Activated T-cell treated with anti-CD3 and anti-CD28 coated beads for 1 hour (primary cell): ENCODE data around the gene SEMA3A.
"Not testable (repeated sequence)": the region's sequence is repeated elsewhere in the genome, so short reads cannot be mapped to it uniquely, and the experiment has no call there.

Source experiments
- DNase-seq: peaks from one replicate; pipeline ENCODE4 v3.0.0-alpha.2; 2020; ENCODE audit warnings: low read depth

The SEMA3A gene

DNA sequence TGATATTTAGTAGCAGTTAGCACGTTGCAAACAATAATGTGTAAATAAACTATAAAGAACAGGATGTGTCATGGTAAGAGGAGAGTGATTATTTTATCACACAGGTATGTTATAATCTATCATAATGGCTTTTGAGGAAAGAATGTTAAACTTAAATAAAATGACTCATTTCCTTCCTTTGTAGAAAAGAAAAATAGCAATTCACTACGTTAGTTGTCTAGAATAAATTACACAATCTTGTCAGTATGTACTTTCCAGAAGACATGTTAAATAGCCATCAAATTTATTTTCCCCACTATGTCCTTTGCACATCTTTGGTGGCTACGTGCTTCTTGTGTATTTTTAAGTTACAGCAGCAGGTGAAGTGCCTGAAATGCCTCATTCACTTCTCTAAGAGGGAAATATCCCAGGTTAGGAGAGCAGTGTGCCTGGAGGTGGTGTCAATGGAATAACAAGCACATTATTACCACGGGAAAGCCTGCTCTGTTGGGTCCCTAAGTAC, 133.8 kb downstream of the SEMA3A start:
- no peak for DNase-seq

DNA sequence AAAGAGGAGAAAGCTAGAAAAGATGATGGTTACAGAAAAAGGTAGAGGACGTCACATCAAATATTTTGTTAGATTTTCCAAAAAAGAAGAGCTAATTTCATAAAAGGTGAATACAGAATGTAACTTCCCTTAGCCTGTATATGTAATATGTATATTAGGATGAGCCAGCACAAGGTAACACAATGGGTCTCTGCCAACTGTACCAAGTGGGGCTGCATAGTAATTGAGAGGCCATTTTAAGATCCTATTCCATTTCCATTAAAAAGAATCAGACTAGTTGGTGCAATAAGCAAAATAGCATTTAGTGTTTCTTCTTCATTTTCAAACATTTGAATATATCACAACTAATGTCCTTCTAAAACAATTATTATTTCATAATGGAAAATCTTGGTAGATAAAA, 134.6 kb downstream of the SEMA3A start:
- DNase-seq: no peak

DNA sequence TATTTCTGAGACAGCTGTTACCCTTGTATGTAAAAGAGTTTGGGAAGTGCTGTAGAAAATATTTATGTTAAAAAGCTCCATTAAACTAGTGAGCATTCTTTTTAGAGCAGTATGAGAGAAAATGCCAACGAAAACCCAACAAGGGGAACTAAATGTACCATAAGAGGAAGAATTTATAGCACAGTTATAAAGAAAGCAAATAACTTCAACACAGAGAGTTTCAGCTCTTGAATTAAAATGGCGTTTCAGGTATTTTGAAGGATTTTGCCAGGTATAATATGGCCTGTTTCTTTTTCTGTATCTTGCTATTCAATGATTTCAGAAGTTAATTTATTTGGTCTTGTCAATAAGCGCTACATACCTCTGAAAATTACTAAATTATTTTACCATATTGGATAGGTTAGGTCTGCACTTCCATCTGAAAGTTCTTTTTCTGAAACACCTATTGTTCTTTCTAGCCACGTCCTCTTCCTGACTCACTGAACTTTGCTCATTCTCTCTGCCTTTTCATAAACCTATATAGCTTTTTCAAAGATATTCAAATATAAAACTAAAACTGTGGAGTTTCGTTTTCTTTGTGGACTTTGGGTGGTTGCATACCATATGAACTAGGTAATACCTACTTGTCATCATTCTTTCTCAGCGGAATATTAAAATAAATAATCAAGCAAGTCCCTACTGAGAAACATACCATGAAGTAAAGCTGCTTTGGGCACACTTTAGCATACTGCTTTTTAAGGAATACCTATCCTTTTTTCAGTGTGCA, 136.1 kb downstream of the SEMA3A start:
- no peak for DNase-seq

DNA sequence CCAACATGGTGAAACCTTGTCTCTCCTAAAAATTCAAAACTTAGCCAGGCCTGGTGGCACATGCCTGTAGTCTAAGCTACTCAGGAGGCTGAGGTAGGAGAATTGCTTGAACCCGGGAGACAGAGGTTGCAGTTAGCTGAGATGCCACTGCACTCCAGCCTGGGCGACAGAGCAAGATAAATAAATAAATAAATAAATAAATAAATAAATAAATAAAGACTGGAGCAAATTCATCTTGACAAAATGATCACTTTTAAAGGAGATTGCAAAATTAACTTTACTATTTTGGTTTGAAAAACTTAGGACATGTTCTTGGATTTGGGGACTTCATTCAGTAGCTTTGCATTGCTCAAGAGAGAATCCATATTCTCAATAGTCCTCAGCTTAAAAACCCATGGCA, 137.0 kb downstream of the SEMA3A start:
- DNase-seq: no peak

DNA sequence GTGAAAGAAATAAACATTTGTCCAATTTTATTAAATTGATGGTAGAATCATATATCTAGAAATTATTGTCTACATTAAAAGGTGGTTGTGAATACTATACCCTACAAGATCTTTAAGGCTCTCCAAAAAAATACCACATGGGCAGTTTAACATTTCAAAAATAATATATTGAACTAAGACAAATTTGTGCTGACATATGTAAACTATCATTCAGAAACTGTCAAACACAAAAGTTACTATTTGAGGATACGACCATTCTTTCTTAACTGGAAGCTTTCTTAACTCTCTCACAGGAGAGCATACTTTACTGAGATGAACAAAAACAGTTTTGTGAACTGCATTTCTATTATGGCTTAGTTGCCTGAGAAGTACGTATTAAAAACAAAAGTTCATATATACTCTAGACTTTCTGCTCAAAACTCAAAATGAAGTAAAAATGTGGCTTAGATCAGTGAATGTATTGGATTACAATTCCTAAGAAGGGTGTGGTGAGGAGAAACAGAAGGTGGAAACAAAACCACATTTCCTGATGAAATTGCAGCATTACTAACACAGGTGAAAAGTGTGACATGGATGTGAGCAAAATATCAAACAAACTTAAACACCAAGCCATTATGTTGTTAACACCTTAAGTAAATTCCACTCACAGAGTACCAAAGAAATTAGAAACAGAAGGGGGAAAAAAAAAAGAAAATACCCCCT, 138.5 kb downstream of the SEMA3A start:
- DNase-seq: no peak

DNA sequence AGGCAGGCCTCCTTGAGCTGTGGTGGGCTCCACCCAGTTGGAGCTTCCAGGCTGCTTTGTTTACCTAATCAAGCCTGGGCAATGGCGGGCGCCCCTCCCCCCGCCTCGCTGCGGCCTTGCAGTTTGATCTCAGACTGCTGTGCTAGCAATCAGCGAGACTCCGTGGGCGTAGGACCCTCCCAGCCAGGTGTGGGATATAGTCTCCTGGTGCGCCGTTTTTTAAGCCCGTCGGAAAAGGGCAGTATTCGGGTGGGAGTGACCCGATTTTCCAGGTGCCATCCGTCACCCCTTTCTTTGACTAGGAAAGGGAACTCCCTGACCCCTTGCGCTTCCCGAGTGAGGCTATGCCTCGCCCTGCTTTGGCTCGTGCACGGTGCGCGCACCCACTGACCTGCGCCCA, 139.4 kb downstream of the SEMA3A start:
- DNase-seq: not testable (repeated sequence)

DNA sequence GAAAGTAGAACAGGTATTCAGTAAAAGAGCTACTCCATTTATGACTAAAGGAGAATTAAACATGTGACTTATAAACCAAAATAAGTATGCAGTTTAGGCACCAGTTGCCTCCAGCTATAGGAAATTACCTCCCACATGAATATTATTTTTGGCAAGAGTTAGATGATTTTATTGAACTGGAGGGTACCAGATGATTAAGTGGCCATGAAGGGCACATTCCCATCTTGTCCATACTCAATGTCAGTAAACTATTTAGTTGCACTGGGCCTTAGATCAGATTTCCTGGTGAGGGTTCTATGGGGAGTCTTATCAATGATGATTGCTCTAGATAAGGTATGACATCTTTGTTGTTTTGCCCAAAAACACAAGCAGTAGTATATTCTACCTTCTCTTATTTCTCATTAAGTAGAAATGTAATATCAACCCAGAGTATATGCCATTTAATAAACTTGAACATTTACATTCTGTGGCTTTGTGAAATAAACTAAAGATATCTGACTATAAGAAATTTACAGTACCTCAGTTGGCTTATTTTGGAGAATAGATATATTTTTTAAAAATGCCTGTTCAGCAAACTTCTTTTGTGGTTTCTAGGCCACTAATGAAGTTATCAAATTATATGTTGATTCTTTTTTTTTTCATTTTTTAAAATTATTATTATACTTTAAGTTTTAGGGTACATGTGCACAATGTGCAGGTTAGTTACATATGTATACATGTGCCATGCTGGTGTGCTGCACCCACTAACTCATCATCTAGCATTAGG, 145.3 kb downstream of the SEMA3A start:
- no peak for DNase-seq

DNA sequence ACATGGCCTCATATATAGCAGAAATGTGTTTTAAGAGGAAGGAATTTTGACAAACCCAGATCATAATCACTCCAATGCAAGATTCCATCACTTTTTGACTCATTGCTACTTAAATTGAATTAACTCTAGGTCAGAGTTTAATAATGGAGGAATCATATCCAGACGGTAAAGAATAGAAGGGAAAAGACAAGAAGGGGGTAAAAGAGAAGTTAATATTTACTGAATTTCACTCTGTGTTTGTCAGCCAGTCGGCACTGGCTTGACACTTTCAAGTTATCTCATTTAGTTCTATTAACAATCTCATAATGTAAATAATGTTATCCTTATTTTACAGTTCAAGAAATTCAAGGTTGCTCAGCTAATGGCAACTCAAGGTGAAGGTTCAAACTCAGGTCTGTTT, 147.5 kb downstream of the SEMA3A start:
- no peak for DNase-seq

DNA sequence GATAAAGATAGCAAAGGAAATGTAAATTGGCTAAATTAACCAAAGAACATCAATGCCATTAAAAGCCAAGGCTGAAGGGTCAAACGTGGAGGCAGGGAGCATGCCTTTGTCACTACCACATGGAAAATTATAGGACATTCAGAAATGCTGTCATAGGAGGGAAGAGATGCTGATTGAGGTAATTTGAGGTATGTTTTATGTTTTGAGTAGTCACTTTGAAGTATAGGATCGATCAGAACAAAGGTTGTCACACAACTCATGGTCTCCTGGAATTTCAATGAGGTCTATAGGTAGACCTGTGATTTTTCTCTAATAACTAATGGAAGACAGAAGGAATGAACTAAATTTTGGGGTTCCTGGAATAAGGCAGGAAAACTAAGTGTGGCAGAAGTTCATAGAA, 149.8 kb downstream of the SEMA3A start:
- no peak for DNase-seq

DNA sequence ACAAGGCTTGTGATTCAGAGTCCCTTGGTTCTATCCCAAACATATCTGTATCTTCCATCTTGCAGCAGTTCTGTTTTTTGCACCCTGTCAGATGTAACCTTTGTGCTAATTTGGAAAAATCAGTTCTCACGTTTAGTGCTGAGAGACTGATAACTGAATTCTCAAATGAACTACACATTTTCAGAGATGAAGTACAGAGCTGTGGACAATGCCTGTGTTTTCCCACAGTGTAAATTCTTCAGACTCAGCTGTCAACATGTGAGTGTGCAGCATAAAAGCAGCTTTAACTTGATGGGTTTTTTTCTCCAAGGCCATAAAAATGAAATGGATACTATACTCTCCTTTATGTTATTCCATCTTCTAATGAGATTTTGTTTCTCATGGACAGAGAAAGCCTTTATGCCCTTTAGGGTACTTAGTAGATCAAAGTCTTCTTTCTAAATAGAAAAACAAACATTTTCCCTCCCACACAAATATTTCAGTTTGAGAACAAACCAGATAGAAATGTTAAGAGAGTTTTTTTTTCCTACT, 150.9 kb downstream of the SEMA3A start:
- no peak for DNase-seq

DNA sequence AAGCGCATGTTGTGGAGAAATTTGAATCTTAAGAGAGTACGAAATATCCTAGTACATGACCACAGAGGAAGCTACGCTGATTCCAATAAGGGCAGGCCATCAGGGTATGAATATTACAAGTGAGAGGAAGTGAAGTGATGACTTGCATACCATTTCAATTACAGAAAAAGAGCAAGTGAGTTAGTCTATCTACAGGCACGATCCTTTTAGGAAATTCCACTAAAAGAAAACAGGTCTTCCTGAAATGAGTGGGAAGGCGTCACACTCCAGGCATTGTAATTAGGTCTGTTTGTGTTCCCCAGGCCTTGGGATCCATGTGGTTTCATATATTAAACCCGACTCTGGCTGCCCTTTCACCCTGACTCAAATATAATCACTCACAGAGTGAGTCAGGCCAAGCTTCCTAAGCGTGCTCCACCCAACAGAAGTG, 152.5 kb downstream of the SEMA3A start:
- DNase-seq: no peak

DNA sequence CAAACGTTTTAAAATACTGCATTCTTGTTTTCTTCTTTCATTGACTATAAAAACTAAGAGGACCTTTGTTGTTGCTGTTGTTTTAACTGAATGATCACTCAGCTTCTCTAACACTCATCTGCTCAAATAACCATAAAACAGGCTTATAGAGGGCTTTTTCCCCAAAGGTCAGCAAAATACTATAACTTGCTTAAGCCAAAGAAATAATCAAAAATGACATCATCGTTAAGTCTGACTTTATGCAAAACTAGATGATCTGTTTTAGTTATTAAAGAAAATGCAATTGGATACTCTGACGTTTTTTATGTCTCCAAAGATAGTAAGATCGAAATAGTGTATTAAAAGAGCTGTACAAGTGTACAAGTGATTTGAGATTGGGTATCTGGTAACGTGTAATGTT, 152.9 kb downstream of the SEMA3A start:
- no peak for DNase-seq

DNA sequence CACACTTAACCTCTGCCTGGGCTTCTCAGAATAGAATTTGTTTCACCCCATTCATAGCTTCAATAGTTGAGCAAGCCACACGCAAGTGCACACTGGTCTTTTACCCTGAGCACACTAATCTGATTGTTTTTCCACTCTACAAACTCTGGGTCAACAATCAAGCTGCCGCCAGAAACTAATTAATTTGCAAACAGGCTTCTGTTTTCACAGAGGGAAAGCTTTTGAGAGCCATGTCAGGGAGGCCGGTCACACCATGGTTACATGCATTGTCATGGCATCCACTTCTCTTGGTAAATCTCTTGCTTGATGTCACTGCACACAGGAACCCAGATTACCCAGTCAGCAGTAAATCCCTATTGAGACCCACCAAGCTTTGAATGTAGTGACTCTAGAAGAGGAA, 154.2 kb downstream of the SEMA3A start:
- DNase-seq: no peak

DNA sequence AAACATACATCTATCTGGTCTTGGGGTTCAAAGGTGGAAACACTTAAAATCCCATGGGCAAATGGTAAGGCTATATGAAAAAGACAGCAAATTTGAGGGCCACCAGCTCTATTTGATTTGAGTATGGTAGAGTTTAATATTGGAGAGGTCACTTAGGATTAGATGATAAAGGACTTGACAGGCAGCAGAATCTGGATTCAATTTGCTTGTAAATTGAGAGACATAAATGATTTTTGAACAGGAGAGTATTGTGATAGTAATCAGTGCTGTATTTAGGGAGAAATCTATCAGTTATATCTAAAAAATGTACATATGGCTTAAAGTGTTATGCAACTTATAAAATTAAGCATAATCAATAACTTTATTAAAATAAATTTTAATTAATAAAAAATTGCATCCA, 155.2 kb downstream of the SEMA3A start:
- DNase-seq: no peak

DNA sequence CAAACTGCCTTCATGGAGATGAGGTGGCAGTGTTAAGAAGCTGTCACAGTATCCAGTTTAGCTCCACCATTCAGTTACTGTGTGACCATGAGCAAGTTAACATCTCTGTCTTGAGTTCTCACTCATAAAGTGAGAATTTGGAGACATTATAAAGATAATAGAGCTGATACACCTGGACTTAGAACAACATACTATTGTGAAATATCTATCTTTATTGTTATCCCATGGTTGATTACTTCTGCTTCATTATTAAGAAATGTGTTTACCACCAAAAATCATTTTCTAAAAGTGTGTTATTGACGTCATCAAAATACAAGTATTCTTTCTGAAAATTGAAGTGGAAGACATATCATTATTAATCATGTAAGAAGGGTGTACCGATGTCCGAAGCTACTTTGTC, 166.9 kb downstream of the SEMA3A start:
- no peak for DNase-seq

DNA sequence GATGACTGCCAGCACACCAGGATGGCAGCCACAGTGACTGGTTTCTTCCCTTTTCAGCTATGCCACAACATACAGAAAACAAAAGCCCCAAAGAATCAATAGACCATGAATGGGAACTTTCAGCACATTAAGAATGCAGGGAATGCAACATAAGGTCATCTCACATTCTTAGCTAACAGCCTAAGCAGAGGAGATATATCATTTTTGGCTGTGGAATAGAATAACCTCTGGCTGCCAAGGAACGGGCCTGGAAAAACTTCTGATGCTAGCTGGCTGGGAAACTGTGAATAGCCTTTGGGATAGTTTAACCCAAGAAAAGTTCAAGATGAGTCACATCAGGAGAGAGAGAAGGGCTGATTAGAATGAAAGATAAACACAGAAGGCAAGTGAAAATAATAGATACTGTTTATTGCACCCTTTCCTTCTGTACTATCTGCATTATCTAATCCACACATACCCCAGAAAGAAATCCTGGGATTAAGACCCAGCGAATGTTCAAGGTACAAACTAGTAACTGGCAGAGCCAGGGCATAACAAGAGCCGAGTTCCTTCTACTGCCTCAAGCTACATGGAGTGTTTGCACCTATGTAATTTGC, 169.2 kb downstream of the SEMA3A start:
- DNase-seq: no peak

DNA sequence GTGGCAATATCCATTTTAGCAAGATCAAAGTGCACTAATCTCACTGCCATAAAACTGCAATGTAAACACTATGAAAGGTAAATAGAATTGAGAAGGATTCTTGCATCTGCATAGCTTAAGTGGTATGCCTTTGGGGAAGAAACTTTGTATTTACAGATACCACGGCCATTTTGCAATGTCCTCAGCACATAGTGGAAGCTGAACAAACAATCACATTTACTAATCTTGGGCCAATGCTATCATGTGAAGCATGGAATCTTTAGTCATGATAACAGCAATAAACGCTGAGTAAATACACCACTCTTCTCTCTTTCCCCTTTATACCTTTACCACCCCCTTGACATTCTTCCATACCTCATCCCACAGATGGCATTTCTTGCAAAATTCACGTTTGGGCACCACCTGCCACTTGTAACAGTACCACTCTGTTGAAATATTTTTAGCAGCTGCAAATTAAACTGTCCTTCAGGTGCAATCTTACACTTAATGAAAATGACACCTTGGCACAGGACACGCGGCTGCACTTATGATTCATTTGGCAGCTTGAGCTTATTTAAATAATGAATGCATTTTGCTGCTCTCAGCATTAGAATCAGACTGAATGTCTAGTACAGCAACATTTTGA, 171.8 kb downstream of the SEMA3A start:
- DNase-seq: no peak

DNA sequence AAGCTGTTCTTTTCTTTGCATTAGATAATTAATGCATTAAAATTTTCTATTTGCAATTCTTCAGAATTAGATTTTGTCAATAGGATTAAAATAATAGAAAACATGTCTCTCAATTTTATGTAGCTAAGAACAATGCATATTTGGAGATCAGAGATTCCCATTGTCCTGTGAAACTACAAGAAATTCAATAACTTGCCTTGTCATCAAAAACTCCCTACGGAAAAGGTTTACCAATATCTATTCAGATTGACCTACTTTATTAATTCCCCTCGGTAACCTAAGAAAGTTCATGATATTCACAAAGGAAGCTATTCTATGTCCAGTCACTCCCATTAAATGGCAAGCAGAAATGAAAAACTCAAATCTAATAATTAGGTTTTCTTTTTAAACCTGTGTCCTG, 172.6 kb downstream of the SEMA3A start:
- DNase-seq: no peak

DNA sequence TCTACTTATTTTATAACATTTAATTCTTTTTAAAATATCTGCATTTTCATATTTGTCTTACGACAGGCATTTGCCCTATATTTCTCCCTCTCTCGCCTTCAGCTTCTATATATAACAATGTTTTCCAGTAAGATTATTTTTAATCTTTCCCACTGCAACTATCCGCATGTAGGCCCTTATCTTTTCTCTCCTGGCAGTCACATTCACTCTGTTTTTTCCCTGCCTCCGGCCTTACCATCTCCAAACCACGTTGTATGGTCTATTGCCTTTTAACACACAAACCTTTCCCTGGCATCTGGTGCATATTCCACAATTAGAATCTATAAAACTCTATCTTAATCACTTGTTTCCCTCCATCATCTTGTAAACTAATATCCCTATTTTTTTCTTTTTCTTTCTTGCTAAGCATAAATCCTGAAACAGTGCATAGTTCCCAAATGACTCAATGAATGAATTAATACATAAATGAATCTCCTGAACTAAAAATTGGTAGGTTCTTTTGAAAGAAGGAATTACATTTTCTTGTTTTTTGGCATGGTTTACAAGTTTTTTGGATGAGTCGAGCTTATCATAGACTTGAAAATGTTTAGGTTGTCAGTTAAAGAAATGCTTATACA, 173.2 kb downstream of the SEMA3A start:
- no peak for DNase-seq

DNA sequence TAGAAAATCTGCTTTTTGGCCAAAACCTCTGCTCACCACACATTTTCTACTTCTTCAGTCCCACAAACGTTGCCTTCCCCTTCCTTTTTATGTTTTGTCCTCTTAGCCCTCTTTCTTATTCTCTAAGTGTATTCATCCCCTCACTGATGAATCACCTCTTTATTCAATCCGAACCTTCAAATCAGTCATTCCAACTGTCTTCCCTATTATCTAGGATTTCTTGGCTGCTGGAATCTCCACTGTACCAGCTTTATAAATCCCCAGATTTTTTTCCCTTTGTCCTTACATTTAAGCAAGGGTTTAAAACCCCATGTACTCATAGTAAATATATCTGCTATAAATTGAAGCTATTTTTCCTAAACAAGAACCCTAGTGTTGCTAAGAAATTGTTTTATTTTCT, 176.9 kb downstream of the SEMA3A start:
- DNase-seq: no peak

DNA sequence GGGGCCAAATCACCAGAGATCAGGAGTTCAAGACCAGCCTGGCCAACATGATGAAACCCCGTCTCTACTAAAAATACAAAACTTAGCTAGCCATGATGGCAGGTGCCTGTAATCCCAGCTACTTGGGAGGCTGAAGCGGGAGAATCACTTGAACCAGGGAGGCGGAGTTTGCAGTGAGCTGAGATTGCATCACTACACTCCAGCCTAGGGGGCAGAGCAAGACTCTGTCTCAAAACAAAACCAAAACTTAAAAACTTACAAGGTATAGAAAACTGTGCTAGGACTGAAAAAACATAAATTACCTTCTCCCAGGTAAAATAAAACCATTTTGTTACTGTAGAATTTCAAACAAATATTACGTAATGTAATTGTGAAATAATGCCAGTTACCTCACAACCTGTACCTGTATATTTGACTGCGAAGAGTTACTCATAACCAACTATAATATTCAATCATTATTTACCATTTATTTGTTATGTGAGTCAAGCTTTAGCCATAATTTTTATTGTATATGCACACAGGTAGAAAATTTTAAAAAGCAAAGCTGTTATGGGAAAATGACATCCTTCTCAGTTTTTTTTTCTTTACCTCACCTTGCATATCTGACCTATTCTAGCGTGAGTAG, 180.9 kb downstream of the SEMA3A start:
- DNase-seq: no peak
